IMR-90 (cell line): ENCODE data around the gene NT5C3A. TPM values are rescaled to one million over a fixed set of nuclear protein-coding genes. Genes with fewer than 3 reads are reported as not detected.

Experiments
- ATAC-seq: fragments of 200-7000 bp; cut with Tn5 transposase; 2 replicates; pipeline ENCODE4 v1.9.1; 2020; ENCODE audit warnings: low read depth, mild to moderate bottlenecking, moderate library complexity
- BruUV-seq: library from RNA; stranded (reverse); fragments of 400-500 nt; replicated peaks from 2 replicates; lab custom pipeline; 2021; lab: Mats Ljungman, UMichigan
- CTCF ChIA-PET: fragments of 300-600 bp; formaldehyde crosslinking; extraction: SDS; loops from one replicate; lab custom pipeline; 2021; ENCODE audit warnings: antibody characterized with exemption; lab: Yijun Ruan, JAX
- POLR2A ChIA-PET: fragments of 300-600 bp; sonication (Branson Sonifier 250); formaldehyde crosslinking; loops from one replicate; lab custom pipeline; 2022; ENCODE audit warnings: antibody characterized with exemption; ENCODE audit not compliant: unreplicated experiment; lab: Charles Lee
- DNase-seq: peaks from one replicate; pipeline ENCODE4 v3.0.0; 2013
- H2AFZ ChIP-seq: replicated peaks from 2 replicates; pipeline ENCODE3; 2013; ENCODE audit warnings: low read length, mild to moderate bottlenecking; ENCODE audit not compliant: poor library complexity
- H2AK5ac ChIP-seq: 2 replicates; pipeline ENCODE4 v1.6.1; 2013; ENCODE audit warnings: low read depth, low read length, inconsistent platforms
- H2AK9ac ChIP-seq: replicated peaks from 2 replicates; pipeline ENCODE3; 2013; ENCODE audit warnings: mild to moderate bottlenecking, low read depth, low read length, moderate library complexity; ENCODE audit not compliant: poor library complexity
- H2BK120ac ChIP-seq: 2 replicates; pipeline ENCODE4 v1.6.1; 2013; ENCODE audit warnings: low read depth, low read length, inconsistent platforms
- H2BK15ac ChIP-seq: 3 replicates; pipeline ENCODE4 v1.6.1; 2013; ENCODE audit warnings: low read depth, low read length, inconsistent platforms
- H2BK20ac ChIP-seq: 2 replicates; pipeline ENCODE4 v1.6.1; 2013; ENCODE audit warnings: low read depth, mild to moderate bottlenecking, inconsistent platforms, low read length, moderate library complexity
- H2BK5ac ChIP-seq: 2 replicates; pipeline ENCODE4 v1.6.1; 2013; ENCODE audit warnings: mild to moderate bottlenecking, low read depth, low read length, inconsistent platforms; ENCODE audit not compliant: poor library complexity, severe bottlenecking
- H3K14ac ChIP-seq: replicated peaks from 2 replicates; pipeline ENCODE4 v1.6.1; 2013; ENCODE audit warnings: low read depth, low read length, inconsistent platforms
- H3K18ac ChIP-seq: 2 replicates; pipeline ENCODE4 v1.6.1; 2013; ENCODE audit warnings: low read depth, low read length, control low read depth
- H3K23ac ChIP-seq: 2 replicates; pipeline ENCODE4 v1.6.1; 2013; ENCODE audit warnings: low read depth, low read length, inconsistent platforms
- H3K27ac ChIP-seq: 2 replicates; pipeline ENCODE4 v1.5.1; 2013; ENCODE audit warnings: mild to moderate bottlenecking, control low read depth, low read length; ENCODE audit not compliant: insufficient read depth
- H3K27me3 ChIP-seq: 2 replicates; pipeline ENCODE4 v1.6.1; 2013; ENCODE audit warnings: low read length; ENCODE audit not compliant: control insufficient read depth, insufficient read depth
- H3K36me3 ChIP-seq: 2 replicates; pipeline ENCODE4 v1.6.1; 2013; ENCODE audit warnings: low read length, mixed read lengths; ENCODE audit not compliant: control insufficient read depth, insufficient read depth
- H3K4ac ChIP-seq: 2 replicates; pipeline ENCODE4 v1.6.1; 2013; ENCODE audit warnings: low read depth, low read length, inconsistent platforms
- H3K4me1 ChIP-seq: 2 replicates; pipeline ENCODE4 v1.6.1; 2013; ENCODE audit warnings: low read length, mixed read lengths; ENCODE audit not compliant: control insufficient read depth, insufficient read depth
- H3K4me2 ChIP-seq: 2 replicates; pipeline ENCODE4 v1.6.1; 2013; ENCODE audit warnings: low read depth, mild to moderate bottlenecking, control low read depth, low read length, moderate library complexity
- H3K4me3 ChIP-seq: 2 replicates; pipeline ENCODE4 v1.5.1; 2013; ENCODE audit warnings: low read depth, mild to moderate bottlenecking, control low read depth, low read length, moderate library complexity; ENCODE audit not compliant: insufficient read depth
- H3K56ac ChIP-seq: 2 replicates; pipeline ENCODE4 v1.6.1; 2013; ENCODE audit warnings: low read length, inconsistent platforms; ENCODE audit not compliant: insufficient read depth; ENCODE audit errors: extremely low read depth
- H3K79me1 ChIP-seq, 2 experiments: 2 replicates each; pipeline ENCODE4 v1.6.1; 2013; ENCODE audit warnings: low read length in 2 of 2, inconsistent platforms in 1 of 2, low read depth in 1 of 2
- H3K9ac ChIP-seq: 2 replicates; pipeline ENCODE4 v1.6.1; 2013; ENCODE audit warnings: low read depth, low read length, control low read depth
- H3K9me1 ChIP-seq: 2 replicates; pipeline ENCODE4 v1.6.1; 2013; ENCODE audit warnings: low read length, inconsistent platforms; ENCODE audit not compliant: insufficient read depth
- H3K9me3 ChIP-seq: 2 replicates; pipeline ENCODE4 v1.6.1; 2013; ENCODE audit warnings: low read length; ENCODE audit not compliant: control insufficient read depth, insufficient read depth
- H4K20me1 ChIP-seq: 2 replicates; pipeline ENCODE4 v1.6.1; 2013; ENCODE audit warnings: low read length, inconsistent platforms; ENCODE audit not compliant: insufficient read depth
- H4K5ac ChIP-seq: 2 replicates; pipeline ENCODE4 v1.6.1; 2013; ENCODE audit warnings: mild to moderate bottlenecking, low read depth, low read length, control low read depth
- H4K8ac ChIP-seq, 2 experiments: 2 replicates each; pipeline ENCODE4 v1.6.1; 2013; ENCODE audit warnings: low read depth in 2 of 2, low read length in 2 of 2, control low read depth in 1 of 2, inconsistent platforms in 1 of 2
- H4K91ac ChIP-seq: 2 replicates; pipeline ENCODE4 v1.6.1; 2013; ENCODE audit warnings: low read depth, low read length, inconsistent platforms; ENCODE audit not compliant: insufficient read depth
- CHD1 ChIP-seq: IDR thresholded peaks from 2 replicates; pipeline ENCODE4 v1.6.1; 2012; ENCODE audit warnings: low read depth, low read length, improper control_type of control experiment
- CTCF ChIP-seq: conservative IDR thresholded peaks from 2 replicates; pipeline ENCODE4 v1.5.1; 2012; ENCODE audit warnings: mild to moderate bottlenecking, low read depth, low read length, improper control_type of control experiment
- ELK1 ChIP-seq: fragments of 150-350 bp; IDR thresholded peaks from 2 replicates; pipeline ENCODE4 v1.6.1; 2016; ENCODE audit warnings: low read depth, mild to moderate bottlenecking, low read length, moderate library complexity, borderline replicate concordance
- MAFK ChIP-seq: IDR thresholded peaks from 2 replicates; pipeline ENCODE4 v1.6.1; 2012; ENCODE audit warnings: low read depth, low read length, improper control_type of control experiment
- MAZ ChIP-seq: IDR thresholded peaks from 2 replicates; pipeline ENCODE4 v1.6.1; 2012; ENCODE audit warnings: low read depth, mild to moderate bottlenecking, low read length, improper control_type of control experiment, moderate library complexity, borderline replicate concordance
- POLR2A ChIP-seq: IDR thresholded peaks from 2 replicates; pipeline ENCODE4 v1.6.1; 2012; ENCODE audit warnings: mild to moderate bottlenecking, low read depth, low read length
- RAD21 ChIP-seq: IDR thresholded peaks from 2 replicates; pipeline ENCODE4 v1.6.1; 2012; ENCODE audit warnings: low read length, improper control_type of control experiment
- USF2 ChIP-seq: fragments of 150-350 bp; IDR thresholded peaks from 2 replicates; pipeline ENCODE4 v1.6.1; 2017; ENCODE audit warnings: mild to moderate bottlenecking, antibody characterized with exemption, low read length, low read depth
- WGBS, 2 experiments: methylation state at CpG; one replicate each; pipeline versions ENCODE4 v1.1.5 to v1.1.7; 2013; ENCODE audit warnings: missing lambda C conversion rate in 2 of 2; ENCODE audit not compliant: insufficient read length in 1 of 2; ENCODE audit errors: extremely low coverage in 2 of 2; 5-methylcytosine and 5-hydroxymethylcytosine counted together
- dilution Hi-C: fragments of 300-500 bp; cut with HindIII; formaldehyde crosslinking; loops from one replicate; pipeline ENCODE4 v1.14.3; 2018; ENCODE audit warnings: low sequenced_read_pairs; ENCODE audit not compliant: unreplicated experiment
- in situ Hi-C: fragments of 300-500 bp; cut with MboI; formaldehyde crosslinking; loops from 3 replicates; pipeline ENCODE4 v1.14.3; 2019; ENCODE audit warnings: low sequenced_read_pairs, inconsistent platforms, mixed read lengths
- intact Hi-C: fragments of 100-400 bp; cut with micrococcal nuclease; formaldehyde crosslinking; loops from 2 replicates; pipeline ENCODE4 v1.10.0; 2022
- polyA plus RNA-seq, 3 experiments: library from polyadenylated mRNA; depleted of rRNA; stranded (reverse); fragments of >200 nt; gene quantifications; 2 replicates each; pipeline ENCODE4 v1.2.3, GENCODE V29; 2012; ENCODE audit warnings: low replicate concordance in 1 of 3
- total RNA-seq: library from RNA; depleted of rRNA; stranded (reverse); fragments of >200 nt; gene quantifications from 2 replicates; pipeline ENCODE4 v1.2.3, GENCODE V29; 2012

NT5C3A gene
- total and polyA plus RNA-seq, 2 of the 4 experiments (the other 2 are of a cell fraction): 11.3 to 12.2 TPM

DNA sequence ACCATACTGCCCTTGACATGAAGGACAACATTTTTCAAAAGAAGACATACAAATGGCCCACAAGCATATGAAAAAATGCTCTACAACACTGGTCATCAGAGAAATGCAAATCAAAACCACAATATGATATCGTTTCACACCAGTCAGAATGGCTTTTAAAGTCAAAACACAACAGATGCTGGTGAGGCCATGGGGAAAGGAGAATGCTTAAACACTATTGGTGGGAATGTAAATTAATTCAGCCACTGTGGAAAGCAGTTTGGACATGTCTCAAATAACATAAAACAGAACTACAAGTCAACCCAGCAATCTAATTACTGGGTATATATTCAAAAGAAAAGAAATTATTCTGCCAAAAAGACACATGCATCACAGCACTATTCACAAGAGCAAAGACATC is 4.2 kb upstream of the NT5C3A start:
- no peak for DNase-seq
- Histone ChIP-seq H2BK120ac (no peak overlapping the region), H3K4me1 (no peaks in the 10 kb centered on the region), H3K9me3 (peaks cover 7% of the 10 kb centered on the region; the same call in 1 of the 2 replicates), H3K27me3 (no peaks in the 10 kb centered on the region), H4K20me1 (0 out of 2 replicates have a peak, but pooled peaks cover 3% of the 10 kb centered on the region), H3K56ac (no peak overlapping the region), H3K23ac (no peak overlapping the region), H4K8ac (no peak overlapping the region), H3K4me3 (no peak overlapping the region), H3K36me3 (no peaks in the 10 kb centered on the region), H3K9ac (no peak overlapping the region), H3K27ac (no peak overlapping the region), H3K4me2 (no peak overlapping the region), H3K14ac (no peak overlapping the region), H2AK9ac (no peak overlapping the region), H3K18ac (no peak overlapping the region), H3K4ac (no peak overlapping the region), H2AFZ (no peak overlapping the region), H2BK20ac (no peak overlapping the region), H2AK5ac (no peak overlapping the region), H2BK5ac (no peak overlapping the region), H4K5ac (no peak overlapping the region), H3K79me1 (peaks cover 4 to 11% of the 10 kb centered on the region in 2 experiments; a peak in 3 of 4 replicates), H3K9me1 (no peaks in the 10 kb centered on the region), H2BK15ac (no peak overlapping the region), H4K91ac (no peak overlapping the region)
- in situ Hi-C loops: no loop called here
- CTCF ChIA-PET: no interaction called here
- WGBS, 2 experiments: no CpG with 5 or more reads among the region's 1 CpG
- TF ChIP-seq CHD1 (no peak), MAZ (no peak), CTCF (no peak), MAFK (no peak), USF2 (no peak), RAD21 (no peak), POLR2A (no peak), ELK1 (no peak)
- POLR2A ChIA-PET: no interaction called here
- intact Hi-C loops: no loop called here
- no TSS peak for BruUV-seq
- no peak for ATAC-seq
- dilution Hi-C loops: no loop called here
